CD4-positive, alpha-beta T cell treated with Interferon gamma for 1 hour (primary cell): Measurements from ENCODE around the gene HCFC1.

Experiments
- DNase-seq: peaks from one replicate; pipeline ENCODE4 v3.0.0-alpha.2; 2020

The HCFC1 gene

DNA sequence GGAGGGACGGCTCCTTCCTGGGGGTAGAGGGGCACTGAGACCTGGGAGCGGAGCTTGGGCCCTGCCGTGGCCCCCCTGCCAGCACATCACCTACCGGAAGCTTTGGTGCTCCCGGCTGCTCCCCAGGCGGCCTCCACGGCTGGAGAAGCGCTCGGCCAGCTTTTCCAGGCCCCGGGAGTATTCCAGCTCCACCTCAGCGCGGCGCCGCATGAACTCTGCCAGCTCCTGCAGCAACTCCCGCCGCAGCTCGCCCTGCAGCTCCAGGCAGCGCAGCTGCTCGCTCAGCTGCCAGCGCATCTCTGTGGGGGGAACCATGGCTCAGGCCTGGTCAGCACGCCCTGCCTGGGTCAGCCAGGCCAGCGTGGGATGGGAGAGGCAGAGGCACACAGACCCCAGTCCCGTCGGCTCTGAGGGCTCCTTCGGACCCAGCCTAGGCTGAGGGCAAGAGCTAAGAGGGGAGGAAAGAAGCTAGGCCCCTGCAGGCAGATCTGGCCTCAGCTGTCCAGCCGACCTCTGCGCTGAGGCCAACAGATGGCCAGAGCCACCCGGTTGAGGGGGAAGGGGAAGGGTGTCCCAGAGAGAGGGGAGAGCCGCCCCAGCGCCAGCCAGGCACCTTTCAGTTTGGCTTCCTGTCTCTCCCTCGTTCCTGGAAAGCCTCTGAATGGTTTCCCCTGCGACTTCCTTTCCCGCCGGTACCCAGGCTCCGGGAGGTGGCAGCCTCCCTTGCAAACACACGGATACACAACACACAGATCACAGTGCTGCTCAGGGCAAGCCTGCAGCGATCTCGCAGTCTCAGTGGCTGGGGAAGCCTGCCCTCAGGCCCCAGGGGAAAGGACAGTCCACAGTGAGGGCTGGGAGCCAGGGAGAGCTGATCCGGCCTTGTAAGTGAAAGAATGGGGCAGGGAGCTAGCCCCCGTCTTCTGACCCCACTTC, 49.8 kb downstream of the HCFC1 start:
- DNase-seq = no peak

DNA sequence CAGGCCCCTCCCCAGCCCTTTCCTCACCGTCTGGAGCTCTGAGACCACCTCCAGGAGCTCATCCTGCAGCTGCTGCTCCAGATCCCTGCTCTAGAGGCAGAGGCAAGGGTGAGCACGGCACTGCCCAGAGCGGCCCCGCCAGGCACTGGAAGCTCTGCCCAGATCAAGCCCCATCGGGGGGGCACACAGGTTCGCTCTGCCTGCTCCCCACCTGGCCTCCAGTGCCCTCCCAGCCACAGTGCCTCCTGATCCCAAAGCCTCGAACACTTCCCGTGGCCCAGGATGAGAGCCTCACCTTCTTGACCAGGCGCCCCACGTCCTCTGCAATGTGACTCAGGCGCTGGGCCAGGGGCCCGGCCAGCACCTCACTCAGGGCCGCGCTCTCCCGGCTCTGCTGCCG, 50.5 kb downstream of the HCFC1 start:
- DNase-seq = no peak

DNA sequence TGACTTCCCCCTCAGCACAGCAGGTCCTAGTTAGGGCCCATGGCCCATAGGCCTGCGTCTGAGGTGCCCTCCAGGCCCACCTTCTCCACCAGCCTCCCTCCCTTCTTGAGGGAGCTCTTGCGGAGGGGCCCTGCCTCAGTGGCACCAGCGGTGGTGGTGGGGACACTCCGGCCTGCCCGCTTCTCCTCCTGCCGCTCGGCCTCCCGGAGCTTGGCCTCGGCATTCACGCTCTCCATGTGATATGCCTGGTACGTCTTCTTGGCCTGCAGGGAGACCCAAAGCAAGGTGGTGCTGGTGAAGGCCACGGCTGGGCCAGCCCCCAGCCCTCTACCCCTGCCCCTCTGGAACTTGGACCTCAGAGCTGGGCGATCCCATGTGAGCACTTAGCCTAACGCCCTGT, 51.1 kb downstream of the HCFC1 start:
- DNase-seq = no peak

DNA sequence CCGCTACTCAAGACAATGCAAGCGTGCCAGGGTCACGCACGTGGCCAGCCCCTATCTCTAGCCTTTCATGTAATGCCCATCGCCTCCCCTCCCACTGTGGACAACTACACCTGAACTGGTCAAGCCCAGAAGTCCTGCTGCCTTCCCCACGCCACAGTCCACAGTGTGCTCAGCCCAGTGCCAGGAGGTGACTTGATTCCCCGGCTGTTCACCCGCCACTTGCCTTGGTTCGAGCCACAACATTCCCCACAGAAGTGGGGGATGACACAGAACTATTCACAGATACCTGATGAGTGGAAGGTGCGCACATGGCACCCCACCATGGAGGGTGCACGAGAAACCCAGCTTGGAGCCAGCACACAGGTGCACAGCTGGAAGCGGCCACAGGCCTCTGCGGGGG, 52.3 kb downstream of the HCFC1 start:
- DNase-seq = no peak

DNA sequence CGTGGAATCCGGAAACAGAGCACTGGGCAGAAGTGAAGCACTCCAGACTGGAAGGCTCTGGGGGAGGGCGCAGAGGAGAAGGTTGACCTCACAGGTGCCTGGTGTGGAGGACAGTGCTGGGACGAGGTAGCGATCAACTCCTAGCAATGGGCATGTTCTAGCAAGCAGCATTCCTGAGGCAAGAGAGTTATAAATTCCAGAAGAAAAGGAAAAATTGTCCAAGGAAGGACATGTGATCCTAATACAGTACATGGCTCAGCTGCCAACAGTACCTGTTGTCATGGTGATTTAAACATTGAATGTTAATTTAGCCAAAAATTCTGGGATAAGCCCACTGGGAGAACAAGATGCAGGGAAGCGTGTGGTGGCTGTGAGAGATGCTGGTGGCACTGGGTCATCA, 53.7 kb downstream of the HCFC1 start:
- DNase-seq = no peak

DNA sequence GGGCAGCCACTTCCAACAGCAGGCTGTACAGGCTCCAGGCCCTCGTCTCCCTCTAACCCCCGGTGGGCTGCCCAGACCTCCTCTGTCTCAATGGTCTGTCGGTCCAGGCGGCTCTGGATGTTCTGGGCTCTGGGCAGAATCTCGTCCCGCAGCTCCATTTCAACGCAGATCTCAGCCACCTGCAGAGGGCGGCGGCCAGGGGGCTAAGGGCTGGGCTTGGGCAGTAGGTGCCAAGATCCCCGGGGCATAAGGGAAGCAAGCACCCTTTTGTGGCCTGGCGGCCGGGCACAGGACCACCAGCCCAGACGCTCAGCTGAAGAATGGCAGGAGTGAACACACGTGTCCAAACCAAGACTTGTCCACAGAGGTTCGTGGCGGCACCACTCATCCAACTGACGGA, 57.9 kb downstream of the HCFC1 start:
- DNase-seq = no peak

DNA sequence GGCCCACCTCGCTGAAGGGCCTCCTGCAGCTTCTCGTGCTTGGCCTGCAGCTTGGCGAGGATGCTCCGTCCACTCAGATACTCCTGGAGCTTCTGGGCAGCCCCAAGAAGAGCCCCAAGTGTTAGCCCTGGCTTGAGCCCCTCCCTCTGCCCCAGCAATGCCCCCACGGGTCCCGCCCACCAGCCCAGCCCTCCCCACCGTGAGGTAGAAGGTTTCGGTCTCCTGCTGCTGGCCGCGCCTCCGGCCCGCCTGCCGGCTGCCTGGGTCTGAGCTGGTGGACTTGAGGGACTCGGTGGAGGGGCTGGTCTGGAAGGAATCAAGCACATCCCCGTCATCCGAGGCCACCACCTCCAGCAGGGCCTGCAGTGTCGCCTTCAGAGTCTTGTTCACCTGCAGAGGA, 58.4 kb downstream of the HCFC1 start:
- no peak for DNase-seq

DNA sequence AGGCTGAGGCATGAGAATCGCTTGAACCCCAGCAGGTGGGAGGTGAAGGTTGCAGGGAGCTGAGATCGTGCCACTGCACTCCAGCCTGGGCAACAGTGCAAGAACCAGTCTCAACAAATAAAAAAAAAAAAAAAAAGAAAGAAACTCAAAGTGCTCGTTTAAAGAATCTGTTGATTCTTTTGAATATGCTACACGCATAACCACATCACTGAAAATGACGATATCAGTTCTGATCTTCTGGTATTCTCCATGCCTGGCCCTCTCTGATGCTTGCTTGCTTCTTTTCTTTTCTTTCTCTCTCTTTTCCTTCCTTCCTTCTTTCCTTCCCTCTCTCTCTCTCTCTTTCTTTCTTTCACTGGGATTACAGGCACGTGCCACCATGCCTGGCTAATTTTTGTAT, 59.8 kb downstream of the HCFC1 start:
- DNase-seq = no peak

DNA sequence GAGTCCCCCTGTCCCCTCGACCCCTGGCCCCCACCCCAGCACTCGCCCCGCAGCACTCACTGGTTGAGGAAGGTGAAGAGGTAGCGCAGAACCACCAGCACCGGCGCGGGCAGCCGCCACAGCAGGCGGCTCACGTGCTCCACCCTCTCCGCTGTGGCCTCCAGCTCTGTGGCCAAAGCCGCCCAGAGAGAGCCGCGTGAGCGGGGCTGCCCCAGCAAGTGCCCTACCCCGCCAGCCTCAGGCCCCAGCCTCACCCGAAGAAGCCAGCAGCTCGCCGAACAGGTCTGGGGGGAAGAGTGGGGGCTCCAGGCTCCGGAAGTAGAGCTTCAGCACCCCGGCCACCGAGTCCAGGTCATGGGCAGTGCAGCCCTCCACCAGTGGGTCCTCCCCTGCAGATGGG, 61.2 kb downstream of the HCFC1 start:
- no peak for DNase-seq

DNA sequence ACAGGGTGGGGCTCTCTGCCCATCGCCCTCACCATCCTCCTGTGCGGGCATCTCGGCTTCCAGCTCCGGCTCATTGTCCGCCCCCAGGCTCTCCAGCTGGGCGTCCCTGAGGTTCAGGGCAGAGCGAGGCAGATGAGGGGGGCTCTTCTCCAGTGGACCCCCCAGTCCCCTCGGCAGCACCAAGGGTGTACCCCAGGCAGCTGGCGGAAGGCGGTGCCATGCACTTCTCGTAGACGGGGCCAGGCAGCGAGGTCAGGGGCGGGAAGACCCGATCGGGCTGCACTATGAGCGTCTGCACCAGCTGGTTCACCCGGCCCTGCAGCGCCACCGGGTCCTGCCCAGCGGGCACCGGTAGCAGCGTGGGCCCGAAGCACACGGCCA, 61.6 kb downstream of the HCFC1 start:
- DNase-seq = no peak

DNA sequence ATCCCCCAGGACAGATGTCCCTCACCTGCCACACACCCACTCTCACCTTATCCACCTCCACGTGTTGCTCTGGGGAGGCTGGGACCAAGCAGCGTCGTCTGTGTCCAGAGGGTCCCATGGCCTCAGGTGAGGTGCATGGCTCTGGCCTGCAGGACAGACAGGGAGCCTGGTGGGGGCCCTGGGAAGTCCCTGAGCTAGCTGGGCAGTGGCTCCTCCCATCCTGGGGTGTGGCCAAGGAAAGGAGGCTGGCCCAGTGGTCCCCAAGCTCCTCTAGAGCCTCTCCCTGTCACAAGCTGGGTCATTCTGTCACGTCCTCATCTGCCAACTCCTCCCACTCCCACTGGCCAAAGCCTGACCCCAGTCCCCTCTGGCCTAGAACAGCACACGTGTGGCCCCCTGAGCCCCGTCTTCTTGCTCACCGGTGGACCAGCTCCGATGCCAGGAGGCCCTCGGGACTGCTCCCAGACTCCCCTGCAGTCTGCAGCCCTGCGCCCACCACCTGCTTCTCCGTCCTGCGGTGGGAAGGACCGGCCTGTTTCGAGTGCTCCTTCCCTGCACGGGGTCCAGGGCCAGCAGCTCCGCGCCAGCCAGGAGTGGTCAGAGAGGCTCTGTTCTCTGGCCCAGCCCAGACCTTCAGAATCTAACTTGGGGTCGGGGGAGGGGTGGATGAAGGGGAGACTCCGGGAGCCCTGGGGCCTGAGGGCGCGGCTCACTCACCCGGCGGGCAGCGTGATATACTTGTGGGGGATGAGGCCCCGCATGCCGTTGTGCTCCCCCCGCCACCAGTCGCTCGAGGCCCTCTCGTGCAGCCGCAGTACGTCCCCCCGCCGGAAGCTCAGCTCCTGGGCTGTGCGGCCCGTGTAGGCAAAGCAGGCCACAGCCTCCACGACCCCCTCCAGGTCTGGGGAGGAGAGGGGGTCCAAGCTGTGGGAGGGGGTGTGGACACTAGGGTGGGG, 62.3 kb downstream of the HCFC1 start:
- DNase-seq = no peak

DNA sequence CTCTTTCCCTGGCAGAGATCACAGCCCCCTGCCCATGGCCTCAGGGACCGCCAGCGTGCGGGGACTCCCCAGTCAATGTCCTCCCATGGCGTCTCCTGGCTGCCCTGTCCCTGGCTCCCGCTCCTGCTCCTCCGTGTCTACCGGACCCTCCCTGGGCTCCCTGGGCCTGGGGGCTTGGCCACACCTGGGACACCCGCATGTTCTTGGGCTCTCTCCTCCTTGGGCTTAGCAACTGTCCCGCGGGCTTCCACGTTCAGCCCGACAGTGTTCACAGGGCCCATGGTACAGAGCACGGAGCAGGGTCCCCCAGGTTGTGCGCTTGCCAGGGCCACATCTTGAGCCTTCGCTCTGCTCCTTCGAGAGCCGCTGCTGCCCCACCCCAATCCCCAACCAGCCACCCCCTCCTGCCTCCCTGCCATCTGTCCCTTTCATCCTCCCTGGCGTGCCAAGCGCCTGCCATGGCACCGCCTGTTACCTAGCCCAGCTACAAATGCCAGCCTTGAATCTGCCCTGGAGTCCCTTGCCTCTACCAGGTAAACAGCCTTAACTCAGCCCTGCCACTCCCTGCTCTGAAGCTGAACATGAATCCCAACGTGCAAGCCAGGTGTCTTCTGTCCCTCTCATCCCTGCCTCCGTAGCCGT, 63.3 kb downstream of the HCFC1 start:
- DNase-seq = no peak

DNA sequence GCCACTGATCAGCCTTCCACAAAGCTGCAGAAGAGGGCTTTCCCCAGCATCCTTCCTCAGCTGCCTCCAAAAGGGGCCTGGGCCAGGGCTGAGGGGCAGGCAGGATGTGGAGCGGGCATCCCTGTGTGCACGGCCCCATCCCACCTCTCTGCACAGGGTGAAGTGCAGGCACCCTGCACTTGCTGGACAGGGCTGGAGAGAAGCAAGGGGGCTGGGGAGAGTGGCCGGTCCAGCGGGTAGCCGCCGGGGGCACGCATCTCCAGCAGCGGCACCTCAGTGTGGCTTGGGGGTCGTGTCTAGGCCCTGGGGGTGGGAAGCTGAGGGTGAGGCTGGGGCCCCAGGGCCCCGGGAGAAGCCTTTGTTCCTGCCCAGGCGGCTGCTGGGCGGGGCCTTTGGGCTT, 64.2 kb downstream of the HCFC1 start:
- no peak for DNase-seq

DNA sequence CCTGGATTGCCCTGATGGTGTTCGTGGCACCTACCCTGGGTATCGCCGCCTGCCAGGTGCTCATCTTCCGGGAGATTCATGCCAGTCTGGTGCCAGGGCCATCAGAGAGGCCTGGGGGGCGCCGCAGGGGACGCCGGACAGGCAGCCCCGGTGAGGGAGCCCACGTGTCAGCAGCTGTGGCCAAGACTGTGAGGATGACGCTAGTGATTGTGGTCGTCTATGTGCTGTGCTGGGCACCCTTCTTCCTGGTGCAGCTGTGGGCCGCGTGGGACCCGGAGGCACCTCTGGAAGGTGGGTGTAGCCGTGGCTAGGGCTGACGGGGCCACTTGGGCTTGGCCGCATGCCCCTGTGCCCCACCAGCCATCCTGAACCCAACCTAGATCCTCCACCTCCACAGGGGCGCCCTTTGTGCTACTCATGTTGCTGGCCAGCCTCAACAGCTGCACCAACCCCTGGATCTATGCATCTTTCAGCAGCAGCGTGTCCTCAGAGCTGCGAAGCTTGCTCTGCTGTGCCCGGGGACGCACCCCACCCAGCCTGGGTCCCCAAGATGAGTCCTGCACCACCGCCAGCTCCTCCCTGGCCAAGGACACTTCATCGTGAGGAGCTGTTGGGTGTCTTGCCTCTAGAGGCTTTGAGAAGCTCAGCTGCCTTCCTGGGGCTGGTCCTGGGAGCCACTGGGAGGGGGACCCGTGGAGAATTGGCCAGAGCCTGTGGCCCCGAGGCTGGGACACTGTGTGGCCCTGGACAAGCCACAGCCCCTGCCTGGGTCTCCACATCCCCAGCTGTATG, 65.3 kb downstream of the HCFC1 start:
- DNase-seq = peak; percentile 41

DNA sequence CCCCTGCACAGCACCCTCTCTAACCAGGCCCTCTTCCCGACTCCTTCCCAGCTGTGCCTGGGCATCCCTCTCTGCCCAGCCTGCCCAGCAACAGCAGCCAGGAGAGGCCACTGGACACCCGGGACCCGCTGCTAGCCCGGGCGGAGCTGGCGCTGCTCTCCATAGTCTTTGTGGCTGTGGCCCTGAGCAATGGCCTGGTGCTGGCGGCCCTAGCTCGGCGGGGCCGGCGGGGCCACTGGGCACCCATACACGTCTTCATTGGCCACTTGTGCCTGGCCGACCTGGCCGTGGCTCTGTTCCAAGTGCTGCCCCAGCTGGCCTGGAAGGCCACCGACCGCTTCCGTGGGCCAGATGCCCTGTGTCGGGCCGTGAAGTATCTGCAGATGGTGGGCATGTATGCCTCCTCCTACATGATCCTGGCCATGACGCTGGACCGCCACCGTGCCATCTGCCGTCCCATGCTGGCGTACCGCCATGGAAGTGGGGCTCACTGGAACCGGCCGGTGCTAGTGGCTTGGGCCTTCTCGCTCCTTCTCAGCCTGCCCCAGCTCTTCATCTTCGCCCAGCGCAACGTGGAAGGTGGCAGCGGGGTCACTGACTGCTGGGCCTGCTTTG, 66.0 kb downstream of the HCFC1 start:
- DNase-seq = no peak

DNA sequence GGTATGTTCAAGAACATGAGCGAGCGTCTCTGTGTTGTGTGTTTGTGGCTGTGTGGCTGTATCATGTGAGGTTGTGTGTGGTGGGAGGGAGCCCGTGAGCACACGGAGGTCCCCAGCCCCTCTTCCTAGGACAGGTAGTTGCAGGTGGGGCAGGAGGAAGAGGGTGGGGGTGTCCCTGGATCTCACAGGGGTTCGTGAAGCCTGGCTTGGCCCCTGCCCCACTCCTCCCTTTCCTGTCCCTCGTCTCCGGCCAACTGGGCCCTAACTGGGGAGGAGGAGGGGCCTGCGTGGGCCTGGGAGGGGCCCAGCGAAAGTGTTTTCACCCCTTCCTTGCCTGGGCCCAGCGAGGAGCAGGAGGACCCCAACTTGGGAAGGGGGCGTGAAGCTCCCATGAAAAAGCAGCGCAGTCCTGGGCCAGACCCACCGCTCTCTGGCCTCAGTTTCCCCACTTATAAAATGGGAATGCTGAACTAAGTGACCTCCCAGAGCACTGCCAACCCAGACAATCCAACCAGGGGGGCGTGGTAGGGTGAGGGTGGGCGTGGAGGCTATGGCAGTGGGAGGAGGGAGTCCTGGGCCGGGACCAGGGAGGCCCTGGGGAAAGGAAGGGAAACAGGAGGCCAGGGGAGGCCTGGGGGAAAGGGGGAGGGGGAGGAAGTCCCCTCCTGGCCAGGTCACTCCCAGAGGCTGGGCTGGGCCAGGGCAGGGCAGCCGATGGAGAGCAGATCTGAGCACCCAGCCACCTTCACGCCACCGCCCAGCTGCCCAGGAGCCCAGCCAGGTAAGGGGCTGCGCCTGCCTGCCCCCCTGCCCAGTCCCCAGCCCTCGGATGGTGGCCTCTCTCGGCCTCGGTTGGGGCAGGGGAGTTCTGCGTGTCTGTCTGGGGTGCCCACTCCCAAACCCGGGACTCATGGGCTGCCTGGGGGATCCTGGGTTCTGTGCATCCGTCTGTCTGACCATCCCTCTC, 67.3 kb downstream of the HCFC1 start, which contains the start of gene AVPR2:
Gene AVPR2, plus strand, starts transcription at position 683 of the 967 bp plus-strand sequence. CDS start 473 bp downstream, outside the sequence.
- DNase-seq = no peak

DNA sequence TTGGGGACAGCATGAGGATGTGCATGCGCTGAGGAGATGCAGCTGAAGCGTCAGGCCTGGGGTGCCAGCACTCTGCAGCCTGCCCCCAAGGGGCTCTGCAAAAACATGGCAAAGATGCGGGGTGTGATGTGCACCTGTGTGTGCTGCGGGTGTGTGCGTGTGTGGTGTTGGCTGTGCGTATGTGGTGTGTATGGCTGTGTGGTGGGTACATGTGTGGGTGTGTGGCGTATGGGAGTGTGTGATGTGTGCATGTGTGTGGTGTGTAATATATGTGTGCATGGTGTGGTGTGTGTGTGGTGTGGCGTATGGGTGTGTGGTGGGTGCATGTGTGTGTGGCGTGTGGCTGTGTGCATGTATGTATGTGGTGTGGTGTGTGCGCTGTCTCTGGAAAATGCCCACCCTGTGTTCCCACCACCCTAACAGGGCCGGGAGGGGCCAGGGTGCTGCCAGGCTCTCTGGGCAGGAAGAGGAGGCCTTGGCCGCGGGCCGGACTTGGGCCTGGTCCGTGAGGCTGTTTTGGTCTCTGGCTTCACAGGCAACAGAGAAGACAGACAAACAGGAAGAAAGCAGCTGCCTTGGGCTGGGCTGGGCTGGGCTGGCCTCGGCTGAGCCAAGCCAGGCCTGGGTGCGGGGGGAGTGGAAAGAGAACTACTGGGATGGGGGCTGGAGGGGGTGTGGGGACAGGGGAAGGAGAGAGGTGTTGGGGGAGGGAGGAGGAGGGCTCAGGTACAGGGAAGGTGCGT, 68.2 kb downstream of the HCFC1 start:
- DNase-seq = no peak

DNA sequence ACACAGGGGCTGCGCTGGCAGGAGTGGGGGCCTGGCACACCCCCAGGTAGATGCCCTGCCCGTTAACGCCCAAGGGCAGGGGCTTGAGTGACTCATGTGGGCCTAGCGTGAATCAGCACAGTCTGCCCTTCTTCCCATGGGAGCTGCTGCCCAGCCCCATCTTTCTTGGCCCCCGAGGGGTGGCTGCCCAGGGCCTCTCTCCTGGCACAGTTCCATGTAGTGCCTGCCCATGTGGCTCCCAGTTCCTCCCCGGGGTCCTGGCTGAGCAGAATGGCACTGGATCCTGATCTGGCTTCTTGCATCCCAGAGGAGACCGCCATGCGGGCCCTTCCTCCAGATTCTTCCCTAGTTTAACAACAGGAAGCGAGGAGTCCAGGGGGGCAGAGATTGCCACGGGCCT, 69.2 kb downstream of the HCFC1 start:
- DNase-seq = no peak

DNA sequence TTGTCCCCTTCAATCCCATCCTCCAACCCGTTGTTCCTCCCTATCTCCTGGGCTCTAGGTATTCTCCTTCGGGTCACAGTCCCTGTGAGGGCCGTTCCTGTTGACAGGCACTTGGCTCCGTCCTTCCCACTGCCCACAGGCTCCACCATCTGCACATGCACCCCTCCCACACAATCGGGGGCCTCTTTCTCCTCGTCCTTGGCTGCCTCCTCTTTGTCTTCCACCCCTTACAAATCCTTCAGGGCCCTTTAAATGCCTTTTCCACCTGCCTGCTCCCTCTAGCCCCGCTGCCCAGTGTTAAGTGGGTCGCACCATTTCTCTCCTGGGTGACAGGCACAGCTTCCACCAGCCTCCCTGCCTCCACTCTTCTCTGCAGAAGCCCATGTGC, 69.9 kb downstream of the HCFC1 start:
- DNase-seq = no peak
